Natural killer cell (primary cell): ENCODE data around the gene FAXDC2. TPM values are rescaled to one million over a fixed set of nuclear protein-coding genes. Genes with fewer than 3 reads are reported as not detected.

ENCODE experiments used
- ATAC-seq, 3 donors: fragments of 150-1000 bp in 2 of 3; fragments of 200-7000 bp in 1 of 3; cut with Tn5 transposase; 1 replicate in 1 of 3; 2 replicates in 2 of 3; pipeline ENCODE4 v1.10.0; 2021; ENCODE audit warnings: mild to moderate bottlenecking in 2 of 3, moderate library complexity in 2 of 3
- DNase-seq, 2 donors: peaks; one replicate each; pipeline versions ENCODE4 v3.0.0 to v3.0.0-alpha.2; 2013 to 2021; ENCODE audit warnings: mixed read lengths in 1 of 2
- H3K27ac ChIP-seq: one replicate; pipeline ENCODE4 v1.5.1; 2013; ENCODE audit warnings: mild to moderate bottlenecking, low read length
- H3K27me3 ChIP-seq: one replicate; pipeline ENCODE4 v1.6.1; 2013; ENCODE audit warnings: low read length; ENCODE audit not compliant: control insufficient read depth, insufficient read depth
- H3K36me3 ChIP-seq: one replicate; pipeline ENCODE4 v1.6.1; 2013; ENCODE audit warnings: low read length; ENCODE audit not compliant: control insufficient read depth, insufficient read depth
- H3K4me1 ChIP-seq: one replicate; pipeline ENCODE4 v1.6.1; 2013; ENCODE audit warnings: low read length; ENCODE audit not compliant: control insufficient read depth, insufficient read depth
- H3K4me3 ChIP-seq: one replicate; pipeline ENCODE4 v1.5.1; 2013; ENCODE audit warnings: low read length
- H3K9me3 ChIP-seq: one replicate; pipeline ENCODE4 v1.6.1; 2013; ENCODE audit warnings: low read length; ENCODE audit not compliant: control insufficient read depth, insufficient read depth
- H3K27ac Mint-ChIP-seq, 2 donors: one replicate each; pipeline ENCODE4 v1.8.0; 2022; ENCODE audit warnings: mild to moderate bottlenecking in 2 of 2, mixed read lengths in 2 of 2, moderate library complexity in 1 of 2
- H3K27me3 Mint-ChIP-seq, 2 donors: one replicate each; pipeline ENCODE4 v1.8.0; 2022; ENCODE audit warnings: low read depth in 2 of 2, mixed read lengths in 2 of 2
- H3K36me3 Mint-ChIP-seq: one replicate; pipeline ENCODE4 v1.8.0; 2022; ENCODE audit warnings: mixed read lengths
- H3K4me1 Mint-ChIP-seq, 2 donors: one replicate each; pipeline ENCODE4 v1.8.0; 2022; ENCODE audit warnings: mixed read lengths in 2 of 2
- H3K4me3 Mint-ChIP-seq: one replicate; pipeline ENCODE4 v1.8.0; 2022; ENCODE audit warnings: mild to moderate bottlenecking, moderate library complexity, mixed read lengths
- H3K9me3 Mint-ChIP-seq, 2 donors: one replicate each; pipeline ENCODE4 v1.8.0; 2022; ENCODE audit warnings: mixed read lengths in 2 of 2
- WGBS: methylation state at CpG from one replicate; pipeline ENCODE4 v1.1.7; 2013; ENCODE audit warnings: missing lambda C conversion rate; ENCODE audit not compliant: insufficient coverage; 5-methylcytosine and 5-hydroxymethylcytosine counted together
- intact Hi-C: fragments of 100-400 bp; cut with micrococcal nuclease; formaldehyde crosslinking; loops from one replicate; pipeline ENCODE4 v1.14.2; 2022
- total RNA-seq, 4 donors: library from RNA; stranded (reverse); fragments of 120-200 nt in 1 of 4; gene quantifications; one replicate each; pipeline versions ENCODE4 v1.2.3 to v1.2.4, GENCODE V29; 2013 to 2022
- TF ChIP-seq, protein P1 (sequence below): fragments of 200-600 bp; IDR thresholded peaks from one replicate; pipeline ENCODE4 v1.8.0; 2022; ENCODE audit warnings: antibody characterized with exemption

The FAXDC2 gene
- total RNA-seq, 3 donors from 2014 or later (not counting 1 experiment from before 2014, with no cell fraction given), result 0.48 to 2.9 (median 1.4) TPM

DNA sequence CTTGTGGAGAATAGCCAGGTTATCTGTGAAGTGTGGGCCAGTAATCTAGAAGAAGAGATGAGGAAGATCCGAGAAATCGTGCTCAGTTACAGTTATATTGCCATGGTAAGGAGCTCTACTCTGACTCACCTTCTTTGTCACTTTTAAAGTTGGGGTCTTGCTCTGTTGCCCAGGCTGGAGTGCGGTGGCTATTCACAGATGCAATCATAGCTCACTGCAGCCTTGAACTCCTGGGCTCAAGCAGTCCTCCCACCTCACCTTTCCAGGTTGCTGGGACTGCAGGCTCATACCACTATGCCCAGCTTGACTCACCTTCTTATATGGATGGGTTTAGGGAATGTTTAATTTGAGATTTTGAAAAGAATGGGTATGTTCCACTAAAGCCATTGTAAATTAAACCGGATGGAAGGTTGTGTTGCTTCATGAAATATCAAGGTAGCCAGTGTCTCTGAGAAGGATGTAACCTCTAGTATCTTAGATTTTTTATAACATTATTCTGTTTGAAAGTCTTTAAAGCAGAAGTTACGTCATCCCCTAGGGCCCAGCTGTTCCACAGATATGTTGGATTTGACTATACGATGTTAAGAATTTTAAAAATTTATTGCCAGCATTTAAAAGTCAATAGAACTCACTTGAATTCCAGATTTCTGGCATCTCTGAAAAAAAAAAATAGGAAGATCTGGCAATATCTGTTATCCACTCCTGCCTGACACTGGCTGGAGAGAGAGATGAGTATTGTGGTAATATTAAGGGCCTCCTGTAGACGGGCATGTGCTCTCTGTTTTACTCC, 13.1 kb upstream of the FAXDC2 start:
- no peak overlapping the region for H3K27ac ChIP-seq
- H3K36me3 Mint-ChIP-seq, result no peaks in the 10 kb centered on the region
- H3K4me3 ChIP-seq, result no peak overlapping the region
- intact Hi-C loops, result no loop called here
- 96% methylated on average over 4 of the region's 7 CpGs for WGBS
- H3K4me1 Mint-ChIP-seq, result peaks cover 55 to 64% of the 10 kb centered on the region in 2 donors
- H3K9me3 ChIP-seq, result no peaks in the 10 kb centered on the region
- TF ChIP-seq, protein P1, sequence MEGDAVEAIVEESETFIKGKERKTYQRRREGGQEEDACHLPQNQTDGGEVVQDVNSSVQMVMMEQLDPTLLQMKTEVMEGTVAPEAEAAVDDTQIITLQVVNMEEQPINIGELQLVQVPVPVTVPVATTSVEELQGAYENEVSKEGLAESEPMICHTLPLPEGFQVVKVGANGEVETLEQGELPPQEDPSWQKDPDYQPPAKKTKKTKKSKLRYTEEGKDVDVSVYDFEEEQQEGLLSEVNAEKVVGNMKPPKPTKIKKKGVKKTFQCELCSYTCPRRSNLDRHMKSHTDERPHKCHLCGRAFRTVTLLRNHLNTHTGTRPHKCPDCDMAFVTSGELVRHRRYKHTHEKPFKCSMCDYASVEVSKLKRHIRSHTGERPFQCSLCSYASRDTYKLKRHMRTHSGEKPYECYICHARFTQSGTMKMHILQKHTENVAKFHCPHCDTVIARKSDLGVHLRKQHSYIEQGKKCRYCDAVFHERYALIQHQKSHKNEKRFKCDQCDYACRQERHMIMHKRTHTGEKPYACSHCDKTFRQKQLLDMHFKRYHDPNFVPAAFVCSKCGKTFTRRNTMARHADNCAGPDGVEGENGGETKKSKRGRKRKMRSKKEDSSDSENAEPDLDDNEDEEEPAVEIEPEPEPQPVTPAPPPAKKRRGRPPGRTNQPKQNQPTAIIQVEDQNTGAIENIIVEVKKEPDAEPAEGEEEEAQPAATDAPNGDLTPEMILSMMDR, result no peak
- H3K27ac Mint-ChIP-seq, result peak overlapping the region; percentile 96 to 98
- H3K36me3 ChIP-seq, result peaks cover 24% of the 10 kb centered on the region
- DNase-seq, result no peak
- H3K27me3 ChIP-seq, result no peaks in the 10 kb centered on the region
- peak overlapping the region; percentile 40 for H3K4me3 Mint-ChIP-seq
- no peaks in the 10 kb centered on the region for H3K27me3 Mint-ChIP-seq
- ATAC-seq, result no peak
- H3K9me3 Mint-ChIP-seq, result no peaks in the 10 kb centered on the region
- H3K4me1 ChIP-seq, result peaks cover 18% of the 10 kb centered on the region

DNA sequence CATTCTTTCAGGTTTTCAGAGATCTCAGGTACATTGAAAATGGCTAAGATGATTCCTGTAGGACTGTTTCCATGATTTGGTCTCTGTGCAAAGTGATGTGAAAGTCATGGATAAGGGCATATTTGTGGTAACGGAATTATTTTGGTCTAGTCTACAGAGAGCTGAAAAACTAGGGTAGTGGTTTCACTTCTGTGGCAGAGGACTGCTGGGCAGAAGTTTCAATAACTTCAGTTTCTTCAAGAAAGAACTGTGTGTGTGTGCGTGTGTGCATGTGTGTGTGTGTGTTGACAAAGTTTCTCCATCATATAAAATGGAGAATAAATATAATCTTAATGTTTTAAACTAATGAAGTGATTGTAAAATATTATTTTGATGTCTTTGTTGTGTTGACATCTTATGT, 12.4 kb upstream of the FAXDC2 start:
- no peaks in the 10 kb centered on the region for H3K9me3 ChIP-seq
- no peaks in the 10 kb centered on the region for H3K27me3 Mint-ChIP-seq
- no peak overlapping the region for H3K4me3 ChIP-seq
- 33% methylated on average over 1 of the region's 2 CpGs for WGBS
- no peak for ATAC-seq
- peaks cover 59 to 67% of the 10 kb centered on the region in 2 donors for H3K4me1 Mint-ChIP-seq
- no peak overlapping the region for H3K27ac ChIP-seq
- peak overlapping the region; percentile 3 for H3K4me3 Mint-ChIP-seq
- TF ChIP-seq, protein P1, result no peak
- no peaks in the 10 kb centered on the region for H3K36me3 Mint-ChIP-seq
- no peaks in the 10 kb centered on the region for H3K27me3 ChIP-seq
- intact Hi-C loops, result no loop called here
- no peak for DNase-seq
- H3K36me3 ChIP-seq, result peaks cover 22% of the 10 kb centered on the region
- peaks cover 18% of the 10 kb centered on the region for H3K4me1 ChIP-seq
- H3K9me3 Mint-ChIP-seq, result no peaks in the 10 kb centered on the region
- peak overlapping the region; percentile 96 to 98 for H3K27ac Mint-ChIP-seq

DNA sequence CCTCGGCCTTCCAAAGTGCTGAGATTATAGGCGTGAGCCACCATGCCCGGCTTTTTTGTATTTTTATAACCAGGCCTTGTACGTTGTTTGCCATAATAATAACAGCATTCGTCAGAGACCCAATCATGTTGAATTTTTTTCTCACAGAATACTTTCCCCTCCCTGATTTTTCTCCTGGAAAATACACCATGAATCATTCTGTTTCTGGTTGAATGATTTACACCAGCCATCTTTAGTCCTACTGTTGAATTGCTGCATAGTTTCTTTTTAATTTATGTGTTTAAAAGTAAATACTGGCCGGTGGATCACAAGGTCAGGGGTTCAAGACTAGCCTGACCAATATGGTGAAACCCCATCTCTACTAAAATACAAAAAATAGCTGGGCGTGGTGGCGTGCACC, 11.5 kb upstream of the FAXDC2 start:
- no peak for DNase-seq
- H3K4me1 ChIP-seq, result peaks cover 23% of the 10 kb centered on the region
- no peaks in the 10 kb centered on the region for H3K9me3 Mint-ChIP-seq
- H3K4me3 ChIP-seq, result no peak overlapping the region
- no peak overlapping the region for H3K27ac ChIP-seq
- H3K4me3 Mint-ChIP-seq, result peak overlapping the region; percentile 63
- H3K4me1 Mint-ChIP-seq, result peaks cover 65 to 75% of the 10 kb centered on the region in 2 donors
- no peaks in the 10 kb centered on the region for H3K36me3 Mint-ChIP-seq
- ATAC-seq, result no peak
- peaks cover 18% of the 10 kb centered on the region for H3K36me3 ChIP-seq
- intact Hi-C loops, result no loop called here
- peak overlapping the region; percentile 96 to 98 for H3K27ac Mint-ChIP-seq
- WGBS, result 90% methylated on average over 7 of the region's 8 CpGs
- no peaks in the 10 kb centered on the region for H3K27me3 Mint-ChIP-seq
- no peaks in the 10 kb centered on the region for H3K27me3 ChIP-seq
- TF ChIP-seq, protein P1, result no peak
- no peaks in the 10 kb centered on the region for H3K9me3 ChIP-seq
